Measurements from ENCODE around the gene SEC22C.
A peak's percentile ranks its signal among the peaks of the same experiment; 100 is the strongest.

Gene SEC22C

DNA sequence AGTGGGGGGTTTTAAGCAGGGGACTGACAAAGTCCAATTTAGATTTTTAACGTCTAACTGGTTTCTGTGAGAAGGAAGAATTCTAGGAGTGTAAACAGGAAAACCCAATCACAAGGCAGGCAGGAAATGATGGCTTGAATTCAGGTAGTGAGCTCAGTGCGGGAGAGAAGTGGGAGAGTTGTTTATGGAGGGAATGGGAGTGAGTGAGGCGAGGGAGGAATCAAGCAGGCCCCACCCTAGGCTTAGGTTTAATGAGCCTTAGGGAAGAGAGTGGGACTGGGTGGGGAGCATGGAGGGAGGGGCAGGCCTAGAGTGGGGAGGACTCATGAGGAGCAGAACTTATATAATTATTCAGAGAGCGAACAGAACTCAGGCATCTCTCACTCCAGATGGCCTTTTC is 61.4 kb downstream of the SEC22C start:
- in situ Hi-C loops (cut with HindIII; ENCODE audit: low pct_ligation_motif_present, low pct_unique_long_range_greater_than_20kb, low sequenced_read_pairs), result no loop called here
- DNase-seq, result no peak

DNA sequence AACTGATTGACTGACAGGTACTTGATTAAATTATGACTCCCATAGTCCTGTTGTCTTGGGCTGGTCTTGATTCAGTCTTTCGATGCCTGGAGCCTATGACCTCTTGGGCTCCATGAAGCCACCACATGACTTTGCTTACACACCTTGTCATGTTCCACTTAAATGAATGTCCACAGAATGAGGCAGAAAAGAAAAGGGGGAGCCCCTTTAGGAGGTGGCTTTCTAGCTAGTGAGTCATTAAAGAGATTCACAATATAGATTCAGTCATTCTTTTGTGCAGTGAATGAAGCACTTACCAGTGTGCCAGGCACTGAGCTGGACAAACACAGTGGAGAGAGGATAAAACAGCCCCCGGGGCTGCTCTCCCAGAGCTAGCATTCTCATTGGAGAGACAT is 62.2 kb downstream of the SEC22C start:
- DNase-seq, result no peak

DNA sequence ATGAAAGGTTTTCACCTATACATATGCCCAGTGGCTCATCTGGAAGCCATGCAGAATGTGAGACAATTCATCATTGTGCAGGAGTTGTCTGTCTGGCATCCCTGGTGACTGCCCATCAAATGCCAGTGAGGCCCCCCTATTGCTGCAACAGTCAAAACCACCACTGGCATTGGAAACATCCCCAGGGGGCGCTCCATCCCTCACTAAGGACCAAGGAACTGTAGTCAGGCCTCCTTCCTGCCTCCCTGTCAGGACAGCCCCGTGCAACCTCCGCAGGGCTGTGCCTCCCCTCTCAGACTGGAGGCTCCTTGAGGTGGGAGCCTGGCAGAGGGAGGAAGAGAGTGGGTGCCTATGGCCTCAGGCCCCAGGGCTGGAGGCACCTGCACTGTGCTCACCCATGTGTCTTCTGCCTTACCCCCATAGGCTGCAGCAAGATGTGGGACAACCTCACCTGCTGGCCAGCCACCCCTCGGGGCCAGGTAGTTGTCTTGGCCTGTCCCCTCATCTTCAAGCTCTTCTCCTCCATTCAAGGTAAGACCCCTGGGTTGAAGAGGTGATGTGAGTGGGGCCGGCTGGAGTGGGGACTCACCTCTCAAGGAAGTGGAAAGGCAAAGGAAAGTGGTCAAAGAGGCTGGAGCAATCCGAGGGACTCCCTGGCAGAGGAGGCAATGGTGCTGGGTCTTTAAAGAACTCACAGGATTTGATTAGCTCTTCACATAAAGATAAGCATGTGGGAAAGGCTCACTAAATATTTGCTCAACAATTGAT is 62.8 kb downstream of the SEC22C start:
- in situ Hi-C loops (cut with HindIII; ENCODE audit: low pct_ligation_motif_present, low pct_unique_long_range_greater_than_20kb, low sequenced_read_pairs), result no loop called here
- DNase-seq, result peak; percentile 10

More for the DNA sequence above, 62.2 kb downstream of the SEC22C start:
- in situ Hi-C loops (cut with HindIII; ENCODE audit: low pct_ligation_motif_present, low pct_unique_long_range_greater_than_20kb, low sequenced_read_pairs), result no loop called here

DNA sequence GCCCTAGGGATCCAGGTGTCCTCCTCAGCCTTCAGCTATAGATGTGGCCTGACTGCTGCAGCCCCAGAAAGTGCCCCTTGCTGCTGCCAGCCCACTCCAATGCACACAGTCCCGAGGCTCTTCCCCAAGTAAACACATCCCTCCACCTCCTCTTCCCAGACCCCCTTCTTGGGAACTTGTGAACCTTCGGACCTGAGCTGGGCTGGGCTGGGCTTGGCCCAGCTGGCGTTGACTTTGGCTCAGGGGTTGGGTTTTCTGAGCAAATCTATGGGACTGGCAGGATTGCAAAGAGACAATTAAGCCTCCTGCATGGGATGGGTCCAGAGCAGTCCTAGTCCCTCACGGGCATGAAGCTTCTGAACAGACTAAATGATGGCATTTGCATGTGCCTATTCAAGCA is 64.7 kb downstream of the SEC22C start:
- in situ Hi-C loops (cut with HindIII; ENCODE audit: low pct_ligation_motif_present, low pct_unique_long_range_greater_than_20kb, low sequenced_read_pairs), result no loop called here

DNA sequence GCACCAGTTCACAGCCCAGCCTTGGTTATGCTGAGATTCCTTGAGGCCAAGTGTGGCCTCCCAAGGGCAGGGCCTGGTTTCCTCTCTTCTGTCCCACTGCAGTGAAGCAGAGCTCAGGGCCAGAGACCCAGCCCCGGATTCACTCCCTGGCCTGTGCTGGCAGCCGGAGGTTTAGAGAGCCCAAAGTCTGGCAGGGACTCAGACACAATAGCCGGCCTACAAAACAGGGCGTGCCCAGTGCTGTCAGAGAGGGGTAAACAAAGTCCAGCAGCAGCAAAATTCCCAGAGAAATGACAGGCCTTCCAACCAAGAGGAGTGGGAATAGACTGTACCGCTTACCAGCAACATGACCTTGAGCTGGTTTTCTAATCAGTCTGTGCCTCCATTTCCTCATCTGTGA is 65.3 kb downstream of the SEC22C start:
- in situ Hi-C loops (cut with HindIII; ENCODE audit: low pct_ligation_motif_present, low pct_unique_long_range_greater_than_20kb, low sequenced_read_pairs), result no loop called here
- DNase-seq, result no peak

More for the DNA sequence above, 64.7 kb downstream of the SEC22C start:
- no peak for DNase-seq

DNA sequence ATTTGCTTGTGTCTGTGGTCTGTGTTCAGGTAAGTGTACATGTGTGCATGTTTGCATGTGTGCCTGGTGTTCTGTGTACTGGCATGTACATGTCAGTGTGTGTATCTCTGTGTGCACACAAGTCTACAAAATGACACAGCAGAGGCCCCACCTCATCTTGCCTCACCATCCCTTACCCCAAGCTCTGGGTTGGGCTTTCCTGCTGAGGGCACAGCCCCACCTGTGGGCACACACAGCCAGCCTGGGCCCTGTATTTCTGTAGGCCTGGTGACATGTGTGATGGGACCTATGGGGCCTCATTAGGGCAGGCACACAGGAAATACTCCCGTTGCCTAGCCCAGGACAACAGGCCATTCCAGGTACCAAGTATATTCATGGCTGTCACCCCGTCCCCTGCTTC is 65.8 kb downstream of the SEC22C start:
- in situ Hi-C loops (cut with HindIII; ENCODE audit: low pct_ligation_motif_present, low pct_unique_long_range_greater_than_20kb, low sequenced_read_pairs), result no loop called here
- DNase-seq, result no peak

DNA sequence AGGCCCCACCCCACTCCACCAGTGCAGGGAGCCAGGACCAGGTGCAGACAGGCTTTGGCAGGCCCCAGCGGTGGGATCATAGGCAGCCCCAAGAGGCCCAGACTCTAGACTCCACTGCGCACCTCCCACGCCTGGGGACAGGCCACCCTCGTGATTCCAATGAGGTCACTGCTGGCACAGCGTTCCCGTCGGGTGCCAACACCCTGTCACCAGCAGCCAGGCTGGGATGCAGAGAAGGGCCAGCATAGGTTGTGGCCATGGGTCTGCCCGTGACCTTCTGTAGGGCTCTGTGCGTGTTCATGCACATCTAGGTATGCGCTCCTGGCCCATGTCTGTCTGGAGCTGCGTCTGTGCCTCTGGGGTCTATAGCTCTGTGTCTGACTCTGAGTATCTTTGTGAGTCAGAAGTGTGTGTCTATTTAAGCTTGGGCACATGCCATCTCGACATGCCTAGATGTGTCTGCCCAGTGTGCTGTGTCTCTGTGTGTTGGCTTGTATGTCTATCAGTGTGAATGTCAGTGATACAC is 66.3 kb downstream of the SEC22C start:
- DNase-seq, result no peak

DNA sequence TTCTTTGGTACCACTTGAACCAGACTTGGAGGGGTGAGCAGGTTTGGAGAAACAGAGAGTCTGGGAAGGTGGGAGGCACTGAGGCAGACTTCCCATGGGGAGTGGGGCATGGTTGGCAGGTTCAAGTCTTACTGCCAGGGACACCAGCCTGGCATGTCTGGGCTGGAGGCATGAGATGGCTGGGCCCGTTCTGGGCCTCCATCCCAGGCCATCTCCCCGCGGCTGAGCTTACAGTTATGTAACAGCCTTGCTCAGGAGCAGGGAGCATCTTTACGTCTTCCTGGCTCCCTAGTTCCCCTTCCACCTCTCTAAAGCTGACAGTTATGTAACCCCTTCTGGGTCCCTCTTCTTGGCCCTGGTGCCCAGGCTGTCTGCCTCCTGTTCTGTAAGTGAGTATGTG is 66.9 kb downstream of the SEC22C start:
- no peak for DNase-seq
- in situ Hi-C loops (cut with HindIII; ENCODE audit: low pct_ligation_motif_present, low pct_unique_long_range_greater_than_20kb, low sequenced_read_pairs), result no loop called here

More for the DNA sequence above, 66.3 kb downstream of the SEC22C start:
- in situ Hi-C loops (cut with HindIII; ENCODE audit: low pct_ligation_motif_present, low pct_unique_long_range_greater_than_20kb, low sequenced_read_pairs), result no loop called here

DNA sequence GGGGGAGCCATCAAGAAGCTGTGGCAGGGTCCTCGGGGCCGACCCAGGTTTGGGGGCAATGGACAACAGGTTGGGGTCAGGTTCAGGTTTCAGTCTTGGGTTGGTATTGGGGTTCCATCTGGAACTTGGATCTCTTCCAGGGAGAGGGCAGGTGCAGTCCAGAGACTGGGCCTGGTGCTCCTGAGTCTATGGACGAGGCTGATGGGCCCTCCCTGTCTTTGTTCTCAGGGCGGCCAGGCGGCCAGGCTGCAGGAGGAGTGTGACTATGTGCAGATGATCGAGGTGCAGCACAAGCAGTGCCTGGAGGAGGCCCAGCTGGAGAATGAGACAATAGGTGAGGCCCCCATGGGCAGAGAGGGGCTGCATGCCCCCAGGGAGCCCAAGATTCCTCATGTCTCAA is 68.2 kb downstream of the SEC22C start:
- in situ Hi-C loops (cut with HindIII; ENCODE audit: low pct_ligation_motif_present, low pct_unique_long_range_greater_than_20kb, low sequenced_read_pairs), result no loop called here
- no peak for DNase-seq

DNA sequence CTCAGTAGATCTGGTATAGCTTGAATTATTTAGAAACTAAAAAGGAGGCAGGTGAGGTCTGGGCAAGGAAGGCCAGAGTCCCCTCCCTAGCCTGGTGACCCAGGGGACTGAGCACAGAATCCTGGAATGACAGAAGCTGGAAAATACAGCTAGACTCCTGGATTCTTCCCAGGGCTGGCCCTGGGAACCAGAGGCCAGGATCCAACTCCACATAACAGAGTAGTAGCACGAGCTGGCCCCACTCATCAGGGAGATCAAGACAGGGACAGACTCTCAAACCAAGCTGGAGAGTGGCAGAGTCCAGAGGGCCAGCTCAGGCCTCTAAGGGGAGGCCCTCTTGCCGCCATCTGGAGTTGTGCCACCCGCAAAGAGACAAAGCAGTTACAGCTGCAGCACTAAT is 68.6 kb downstream of the SEC22C start:
- no peak for DNase-seq
- in situ Hi-C loops (cut with HindIII; ENCODE audit: low pct_ligation_motif_present, low pct_unique_long_range_greater_than_20kb, low sequenced_read_pairs), result no loop called here

DNA sequence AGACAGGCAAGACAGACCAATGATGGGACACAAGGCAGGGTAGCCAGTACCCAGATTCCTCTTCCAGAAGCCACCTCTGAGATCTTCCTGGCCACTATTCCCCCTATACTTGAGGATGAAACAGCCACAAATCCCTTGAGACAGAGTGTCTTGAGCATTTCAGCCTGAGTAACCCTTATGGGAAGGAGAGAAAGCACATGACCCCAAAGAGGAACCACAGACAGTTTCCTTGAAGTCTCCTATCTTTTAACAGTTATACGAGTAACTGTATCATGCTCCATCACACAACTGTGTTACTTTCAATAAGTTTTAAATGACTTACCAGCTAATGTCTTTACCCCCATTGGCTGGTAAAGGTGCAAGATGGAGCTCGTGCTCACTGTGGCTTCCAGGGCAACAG is 70.0 kb downstream of the SEC22C start:
- in situ Hi-C loops (cut with HindIII; ENCODE audit: low pct_ligation_motif_present, low pct_unique_long_range_greater_than_20kb, low sequenced_read_pairs), result no loop called here
- DNase-seq, result no peak

DNA sequence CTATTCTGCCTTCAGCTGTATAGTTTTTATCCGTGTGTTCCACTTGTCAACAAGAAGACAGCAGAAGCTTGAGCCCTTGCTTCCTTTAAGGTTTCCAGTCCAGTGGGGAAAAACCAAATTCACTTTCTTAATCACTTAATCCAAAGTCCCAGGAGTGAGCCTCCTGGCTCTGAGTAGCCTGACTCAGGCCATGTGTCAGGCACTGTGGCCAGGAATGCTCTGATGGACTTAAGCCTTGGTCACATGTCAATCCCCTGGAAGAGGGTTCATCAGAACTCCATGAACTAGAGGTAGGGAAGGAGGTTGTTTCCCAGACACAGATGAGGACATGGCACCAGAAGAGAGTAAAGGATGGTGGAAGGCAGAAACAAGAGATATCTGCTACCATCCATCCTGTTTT is 70.6 kb downstream of the SEC22C start:
- no peak for DNase-seq
- in situ Hi-C loops (cut with HindIII; ENCODE audit: low pct_ligation_motif_present, low pct_unique_long_range_greater_than_20kb, low sequenced_read_pairs), result no loop called here

DNA sequence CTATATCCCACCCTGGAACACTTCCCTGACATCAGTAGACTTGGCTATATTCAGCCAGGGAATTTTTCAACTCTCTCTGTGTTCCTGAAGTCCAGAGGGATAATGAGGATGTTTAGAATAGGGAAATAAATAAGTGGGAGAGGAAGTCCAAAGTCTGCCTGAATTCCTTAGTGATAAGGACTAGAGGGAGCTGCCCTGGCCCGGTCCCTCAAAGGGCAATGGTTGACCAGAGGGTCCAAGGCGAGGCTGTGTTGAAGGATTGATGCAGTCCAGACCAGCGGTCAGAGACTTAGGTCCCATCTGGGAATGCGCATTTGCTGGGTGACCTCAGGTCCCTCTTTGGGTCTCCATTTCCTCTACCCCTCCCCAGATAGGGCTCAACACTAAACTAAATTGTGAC is 71.4 kb downstream of the SEC22C start:
- in situ Hi-C loops (cut with HindIII; ENCODE audit: low pct_ligation_motif_present, low pct_unique_long_range_greater_than_20kb, low sequenced_read_pairs), result no loop called here
- no peak for DNase-seq

DNA sequence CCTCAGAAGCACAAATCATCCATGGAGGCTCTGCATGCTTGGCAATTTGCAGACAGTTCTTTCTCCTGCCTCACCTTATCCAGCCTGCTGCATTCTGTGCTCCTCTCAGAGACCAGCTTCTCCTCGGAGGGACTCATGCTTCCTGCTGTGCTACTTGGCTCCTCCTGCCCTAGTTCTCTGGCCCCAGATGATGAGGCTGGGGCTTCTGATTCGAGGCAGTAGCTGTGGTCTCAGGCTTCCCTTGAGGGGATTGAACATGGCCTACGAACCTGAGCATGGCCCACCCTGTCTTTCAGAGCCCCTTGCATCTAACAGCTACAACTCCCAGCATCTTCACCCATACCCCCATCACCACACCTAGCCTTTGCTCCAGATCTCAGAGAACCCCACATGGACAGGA is 72.7 kb downstream of the SEC22C start:
- no peak for DNase-seq
- in situ Hi-C loops (cut with HindIII; ENCODE audit: low pct_ligation_motif_present, low pct_unique_long_range_greater_than_20kb, low sequenced_read_pairs), result no loop called here

DNA sequence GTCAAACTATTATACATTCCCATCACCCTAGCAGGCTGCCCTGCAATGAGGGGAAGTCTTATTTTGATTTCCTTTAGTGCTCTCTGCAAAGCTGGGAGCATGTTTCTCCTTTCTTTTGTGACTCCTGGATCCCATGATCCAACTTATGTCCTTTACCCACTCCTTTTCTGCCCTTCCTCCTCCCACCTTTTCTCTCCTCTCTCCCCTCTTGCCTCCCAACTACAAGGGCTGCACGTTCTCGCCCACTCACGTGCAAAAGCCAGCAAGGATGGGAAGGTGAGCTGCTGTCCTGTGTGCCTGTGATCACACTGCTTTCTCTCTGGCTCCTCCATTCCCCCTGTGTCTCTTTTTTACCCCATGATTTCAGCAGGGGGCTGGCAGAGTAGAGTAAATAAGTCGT is 73.2 kb downstream of the SEC22C start:
- no peak for DNase-seq
- in situ Hi-C loops (cut with HindIII; ENCODE audit: low pct_ligation_motif_present, low pct_unique_long_range_greater_than_20kb, low sequenced_read_pairs), result no loop called here

DNA sequence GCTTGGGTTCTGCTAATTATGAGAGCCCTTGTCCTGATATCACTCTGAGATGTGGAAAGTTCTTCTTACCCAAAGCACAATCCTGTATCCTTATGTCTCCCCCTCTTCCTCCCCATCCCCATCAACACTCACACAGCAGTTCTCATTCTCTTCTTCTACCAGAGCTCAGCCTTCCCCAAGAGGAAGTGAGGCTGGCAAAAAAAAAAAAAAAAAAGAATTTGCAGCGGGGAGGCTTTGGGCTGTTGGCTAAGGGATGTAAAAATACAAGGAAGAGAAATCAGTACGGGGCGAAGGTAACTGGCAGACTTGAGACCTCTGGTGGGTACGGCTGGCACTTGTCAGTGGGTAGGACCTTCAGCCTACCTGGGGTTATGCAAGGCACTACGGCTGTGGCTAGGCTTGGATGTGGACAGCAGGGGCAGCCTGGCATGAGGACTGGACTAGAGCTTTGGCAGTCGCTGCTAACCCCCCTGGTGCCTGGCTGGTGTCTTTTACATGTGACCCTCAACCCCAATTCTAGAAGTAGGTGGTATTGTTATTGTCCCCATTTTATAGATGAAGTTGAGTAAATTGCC is 73.9 kb downstream of the SEC22C start:
- in situ Hi-C loops (cut with HindIII; ENCODE audit: low pct_ligation_motif_present, low pct_unique_long_range_greater_than_20kb, low sequenced_read_pairs), result no loop called here
- DNase-seq, result no peak

DNA sequence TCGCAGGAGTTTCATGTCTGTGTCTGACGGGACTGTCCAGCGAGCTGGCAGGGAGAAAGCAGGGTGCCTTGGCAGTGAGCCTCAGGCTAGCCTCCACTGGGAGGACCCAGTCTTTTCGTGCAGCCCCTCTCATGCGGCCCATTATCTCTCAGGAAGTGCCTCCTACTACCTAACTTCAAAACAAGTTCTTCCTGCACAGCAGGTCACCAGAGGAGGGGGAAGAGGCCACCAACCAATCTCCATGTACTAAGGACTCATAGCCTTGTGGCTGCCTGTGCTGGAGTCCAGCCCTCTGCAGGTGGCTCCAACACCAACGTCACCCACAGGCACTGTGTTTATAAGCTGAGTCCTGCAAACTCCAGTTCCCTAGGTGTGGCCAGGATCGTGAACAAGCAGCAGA is 74.5 kb downstream of the SEC22C start:
- DNase-seq, result no peak
- in situ Hi-C loops (cut with HindIII; ENCODE audit: low pct_ligation_motif_present, low pct_unique_long_range_greater_than_20kb, low sequenced_read_pairs), result no loop called here

DNA sequence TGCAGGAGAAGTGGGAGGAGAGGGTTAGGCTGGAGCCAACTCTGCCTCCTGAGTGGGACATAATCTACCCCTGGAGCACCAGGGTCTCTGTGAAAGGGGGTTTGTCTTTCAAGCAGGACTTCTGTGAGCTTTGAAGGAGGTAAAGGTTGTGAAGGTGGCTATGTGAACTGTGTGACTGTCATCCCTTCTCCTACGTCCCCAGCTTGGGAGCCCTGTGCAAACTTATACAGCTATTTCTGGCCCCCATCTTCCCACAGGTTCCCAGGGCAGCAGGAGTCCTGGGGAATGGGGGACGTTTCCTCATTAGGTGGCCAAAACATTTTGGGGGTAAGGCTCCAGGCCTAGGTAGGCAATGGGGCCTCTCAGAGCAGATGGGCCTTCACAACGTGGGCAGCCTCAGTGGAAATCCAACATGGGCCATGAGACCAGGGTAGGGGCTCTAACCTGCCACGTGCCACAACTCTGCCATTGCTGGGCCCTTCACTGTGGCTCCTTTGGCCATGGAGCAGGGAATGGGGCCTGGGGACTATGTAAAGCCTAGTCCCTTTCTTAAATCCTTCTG is 75.8 kb downstream of the SEC22C start:
- in situ Hi-C loops (cut with HindIII; ENCODE audit: low pct_ligation_motif_present, low pct_unique_long_range_greater_than_20kb, low sequenced_read_pairs), result no loop called here

DNA sequence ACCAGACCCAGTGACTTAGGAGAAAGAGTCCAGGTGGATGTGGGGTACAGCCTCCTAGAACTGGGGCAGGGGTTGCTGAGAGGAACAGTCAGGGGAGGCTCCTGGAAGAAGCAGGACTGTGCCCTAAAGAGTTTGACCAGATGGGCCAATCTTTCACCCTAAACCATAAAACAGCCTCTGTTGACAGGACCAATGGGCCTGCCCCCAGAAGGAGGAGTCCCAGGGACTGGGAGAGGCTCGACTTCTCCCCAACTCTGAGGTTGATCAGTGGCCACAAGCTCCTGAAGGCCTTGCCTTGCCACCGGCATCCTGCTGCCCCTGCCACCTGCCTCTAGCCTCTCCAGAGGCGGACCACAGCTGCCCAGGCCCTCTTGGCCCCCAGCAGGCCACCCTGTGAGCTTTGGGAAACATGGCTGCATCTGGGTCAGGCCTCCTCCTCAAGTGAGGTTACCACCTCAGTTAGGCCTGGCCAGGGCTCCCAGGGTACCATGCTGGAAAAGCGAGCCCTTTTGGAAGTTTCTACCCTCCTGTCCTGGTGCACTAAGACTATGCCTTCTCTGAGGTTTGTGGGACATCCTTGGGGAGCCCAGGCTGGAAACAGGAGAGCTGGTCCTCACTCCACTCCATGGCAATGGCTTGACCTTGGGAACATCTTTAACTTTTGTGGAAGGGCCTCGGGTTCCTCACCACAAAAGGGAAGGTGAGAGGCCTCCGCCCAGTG is 76.5 kb downstream of the SEC22C start:
- in situ Hi-C loops (cut with HindIII; ENCODE audit: low pct_ligation_motif_present, low pct_unique_long_range_greater_than_20kb, low sequenced_read_pairs), result no loop called here
- no peak for DNase-seq

More for the DNA sequence above, 75.8 kb downstream of the SEC22C start:
- no peak for DNase-seq

Measured in ACHN (cell line).